NCI-H2029 (cell line): ENCODE measurements around the gene LTBP2.

Experiments used
- DNase-seq: peaks from one replicate; lab custom pipeline; 2025; lab: John Stamatoyannopoulos, UW

LTBP2 gene

GRCh38 chr14:74591394-74591793, 20.6 kb downstream of the LTBP2 start:
- DNase-seq = no peak

- no peak for DNase-seq
These were observed 22.7 kb downstream of the LTBP2 start for GRCh38 chr14:74589291-74589879.

- no peak for DNase-seq
These were observed 24.7 kb downstream of the LTBP2 start for GRCh38 chr14:74587363-74587707.

GRCh38 chr14:74586681-74587362, 25.2 kb downstream of the LTBP2 start:
- DNase-seq = no peak

- DNase-seq = no peak
These were observed 26.4 kb downstream of the LTBP2 start for GRCh38 chr14:74585406-74586335.

- DNase-seq = no peak
These were observed 27.1 kb downstream of the LTBP2 start for GRCh38 chr14:74584951-74585350.

- DNase-seq = no peak
These were observed 28.2 kb downstream of the LTBP2 start for GRCh38 chr14:74583689-74584434.

GRCh38 chr14:74582910-74583581, 29.0 kb downstream of the LTBP2 start:
- DNase-seq = no peak

- no peak for DNase-seq
These were observed 31.8 kb downstream of the LTBP2 start for GRCh38 chr14:74580275-74580672.

- DNase-seq = no peak
These were observed 32.4 kb downstream of the LTBP2 start for GRCh38 chr14:74579447-74580274.

- no peak for DNase-seq
These were observed 33.6 kb downstream of the LTBP2 start for GRCh38 chr14:74578479-74578878.

GRCh38 chr14:74577948-74578275, 34.1 kb downstream of the LTBP2 start:
- DNase-seq = no peak

- no peak for DNase-seq
These were observed 34.6 kb downstream of the LTBP2 start for GRCh38 chr14:74577247-74577947.

- DNase-seq = no peak
These were observed 36.1 kb downstream of the LTBP2 start for GRCh38 chr14:74575936-74576335.

- no peak for DNase-seq
These were observed 36.5 kb downstream of the LTBP2 start for GRCh38 chr14:74575507-74575906.

GRCh38 chr14:74574706-74575105, 37.3 kb downstream of the LTBP2 start:
- DNase-seq = no peak

GRCh38 chr14:74574090-74574433, 38.0 kb downstream of the LTBP2 start:
- DNase-seq = no peak

GRCh38 chr14:74573421-74574089, 38.5 kb downstream of the LTBP2 start:
- no peak for DNase-seq

GRCh38 chr14:74572726-74573301, 39.2 kb downstream of the LTBP2 start:
- no peak for DNase-seq
